ENCODE measurements around the gene LIPG.

LIPG gene

DNA sequence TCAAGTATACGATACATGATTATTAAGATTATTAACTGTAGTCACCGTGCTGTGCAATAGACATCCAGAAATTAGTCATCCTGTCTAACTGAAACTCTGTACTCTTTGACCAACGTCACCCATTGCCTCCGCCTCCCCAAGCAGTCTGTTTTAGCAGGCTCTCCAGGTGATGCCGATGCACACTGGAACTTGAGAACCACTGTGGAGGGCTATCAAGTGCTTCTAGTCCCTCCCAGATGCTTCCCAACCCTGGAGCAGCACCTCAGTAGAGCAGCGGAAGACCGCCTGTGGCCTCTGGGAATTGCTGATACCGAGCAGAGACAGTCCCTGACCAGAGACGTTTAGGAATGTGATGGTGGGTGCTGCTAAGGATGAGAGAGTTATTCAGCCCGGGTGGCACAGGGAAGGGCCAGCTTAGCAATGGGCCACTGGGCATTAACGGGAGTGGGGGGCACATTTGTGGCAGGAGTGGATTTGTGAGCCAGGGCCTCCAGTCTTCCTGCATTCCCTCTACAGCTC lies 50.7 kb downstream of the LIPG start:
- no peak for DNase-seq (ENCODE audit: low spot score)

DNA sequence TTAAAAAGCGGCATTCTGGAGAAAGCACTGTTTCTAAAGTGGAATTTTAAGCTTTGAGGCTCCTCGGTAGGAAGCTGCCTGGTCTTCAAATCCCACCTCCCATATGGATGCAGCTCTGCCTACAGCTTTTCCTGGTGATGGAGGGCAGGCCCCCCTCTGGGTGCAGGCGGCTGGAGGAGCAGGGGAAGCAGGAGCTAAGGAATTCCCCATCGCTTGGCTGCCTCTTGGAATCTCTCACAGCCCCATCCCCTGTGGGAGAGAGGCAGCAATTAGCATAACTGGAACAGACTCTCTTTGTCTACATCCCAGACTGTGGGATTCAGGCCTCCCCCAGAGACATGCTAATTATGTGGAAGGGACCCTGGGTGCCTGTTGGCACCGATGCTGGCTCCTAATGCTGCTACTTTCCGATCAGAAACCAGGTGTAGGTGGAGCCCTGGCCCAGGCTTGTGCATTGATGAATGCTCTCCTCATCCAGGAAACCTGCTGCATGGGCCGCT lies 51.3 kb downstream of the LIPG start:
- no peak for DNase-seq (ENCODE audit: low spot score)

DNA sequence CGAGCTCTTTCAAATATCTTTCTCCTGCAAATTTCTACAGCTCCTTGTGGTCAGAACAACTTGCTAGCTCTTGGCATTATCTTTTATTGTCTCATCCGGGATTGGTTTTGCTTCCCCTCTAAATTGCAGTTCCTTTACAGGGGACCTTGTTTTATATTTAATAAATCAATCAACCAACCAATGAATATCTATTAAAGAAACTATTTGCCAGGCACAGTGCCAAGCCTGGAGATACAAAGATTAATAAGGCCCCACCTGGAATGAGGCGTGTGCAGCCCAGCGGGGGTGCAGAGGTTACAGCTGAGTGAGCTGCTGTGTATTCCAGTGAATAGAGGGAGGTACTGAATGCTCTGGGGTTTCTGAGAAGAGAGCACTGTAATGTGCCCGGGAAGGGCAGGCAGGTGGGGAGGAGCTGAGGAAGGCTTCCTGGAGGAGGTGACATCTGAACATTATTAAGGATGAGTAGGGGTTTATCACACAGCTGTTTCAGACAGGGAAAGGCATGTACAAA lies 51.8 kb downstream of the LIPG start:
- no peak for DNase-seq (ENCODE audit: low spot score)

DNA sequence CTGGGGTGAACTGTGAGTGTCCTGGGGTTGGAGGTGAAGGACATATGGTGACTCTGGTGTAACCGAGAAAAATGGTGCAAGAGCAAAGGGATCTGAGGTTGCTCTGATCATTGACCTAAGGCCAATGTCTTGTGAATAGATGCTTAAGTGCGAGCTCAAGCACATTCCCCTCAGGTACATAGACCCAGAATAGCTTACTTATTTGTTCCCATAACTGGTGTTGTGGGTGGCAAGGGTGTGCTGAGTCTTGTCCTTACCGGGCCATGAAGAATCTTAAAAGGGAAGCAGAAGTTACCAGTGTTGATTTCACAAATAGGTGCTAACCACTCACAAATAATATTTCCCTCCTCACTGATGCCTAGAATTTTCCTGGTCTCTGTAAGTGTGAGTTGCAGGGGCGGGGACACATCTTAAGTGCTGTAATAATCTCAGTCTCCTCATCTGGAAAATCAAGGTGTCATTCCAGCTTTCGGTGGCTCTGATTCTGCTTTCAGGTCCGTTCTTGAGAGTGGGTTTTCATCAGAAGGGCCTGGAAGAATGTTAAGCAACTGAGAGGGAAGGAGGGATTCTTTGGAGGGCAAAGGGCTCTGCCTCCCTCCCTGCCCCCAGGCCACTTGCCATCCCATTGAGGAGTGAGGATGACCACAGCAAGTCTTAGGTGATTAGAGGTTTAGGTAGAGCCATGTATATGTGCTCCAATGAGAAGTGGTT lies 54.9 kb downstream of the LIPG start:
- DNase-seq (ENCODE audit: low spot score): no peak

DNA sequence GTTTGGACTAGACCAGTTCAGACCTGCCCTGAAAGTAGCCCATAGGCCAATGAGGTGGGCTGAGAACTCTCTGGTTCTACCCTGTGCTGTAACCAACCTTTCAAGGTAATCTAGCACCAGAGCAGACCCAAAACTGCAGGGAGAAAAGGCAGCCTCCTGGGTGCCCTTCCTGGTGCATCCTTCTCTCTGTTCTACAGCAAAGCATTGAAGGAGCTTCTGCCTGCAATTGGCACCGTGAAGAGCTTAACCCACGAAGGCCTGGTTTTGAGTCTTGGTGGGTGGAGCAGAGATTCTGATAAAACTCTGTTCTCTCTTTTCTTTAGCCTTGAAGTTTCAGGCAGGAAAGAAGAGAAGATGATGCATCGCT lies 55.5 kb downstream of the LIPG start:
- no peak for DNase-seq (ENCODE audit: low spot score)

DNA sequence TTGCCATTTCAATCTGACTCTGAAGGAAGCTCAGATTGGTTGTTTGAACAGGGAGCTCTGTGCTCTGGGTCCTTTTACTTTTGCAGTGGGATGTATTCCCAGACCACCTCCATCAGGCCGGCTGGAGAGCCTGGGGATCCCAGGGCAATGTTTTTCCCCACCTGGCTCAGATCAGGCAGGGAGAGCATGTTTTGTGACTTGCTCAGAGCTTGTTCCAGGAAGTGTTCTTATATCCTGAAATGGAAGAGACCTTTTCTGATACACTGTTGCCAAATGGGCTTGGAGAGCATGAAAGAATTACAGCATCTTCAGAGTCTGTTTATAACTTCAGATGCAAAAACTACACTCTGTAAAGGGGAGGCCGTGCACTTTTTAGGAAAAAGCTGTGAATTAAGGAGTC lies 56.0 kb downstream of the LIPG start:
- no peak for DNase-seq (ENCODE audit: low spot score)

DNA sequence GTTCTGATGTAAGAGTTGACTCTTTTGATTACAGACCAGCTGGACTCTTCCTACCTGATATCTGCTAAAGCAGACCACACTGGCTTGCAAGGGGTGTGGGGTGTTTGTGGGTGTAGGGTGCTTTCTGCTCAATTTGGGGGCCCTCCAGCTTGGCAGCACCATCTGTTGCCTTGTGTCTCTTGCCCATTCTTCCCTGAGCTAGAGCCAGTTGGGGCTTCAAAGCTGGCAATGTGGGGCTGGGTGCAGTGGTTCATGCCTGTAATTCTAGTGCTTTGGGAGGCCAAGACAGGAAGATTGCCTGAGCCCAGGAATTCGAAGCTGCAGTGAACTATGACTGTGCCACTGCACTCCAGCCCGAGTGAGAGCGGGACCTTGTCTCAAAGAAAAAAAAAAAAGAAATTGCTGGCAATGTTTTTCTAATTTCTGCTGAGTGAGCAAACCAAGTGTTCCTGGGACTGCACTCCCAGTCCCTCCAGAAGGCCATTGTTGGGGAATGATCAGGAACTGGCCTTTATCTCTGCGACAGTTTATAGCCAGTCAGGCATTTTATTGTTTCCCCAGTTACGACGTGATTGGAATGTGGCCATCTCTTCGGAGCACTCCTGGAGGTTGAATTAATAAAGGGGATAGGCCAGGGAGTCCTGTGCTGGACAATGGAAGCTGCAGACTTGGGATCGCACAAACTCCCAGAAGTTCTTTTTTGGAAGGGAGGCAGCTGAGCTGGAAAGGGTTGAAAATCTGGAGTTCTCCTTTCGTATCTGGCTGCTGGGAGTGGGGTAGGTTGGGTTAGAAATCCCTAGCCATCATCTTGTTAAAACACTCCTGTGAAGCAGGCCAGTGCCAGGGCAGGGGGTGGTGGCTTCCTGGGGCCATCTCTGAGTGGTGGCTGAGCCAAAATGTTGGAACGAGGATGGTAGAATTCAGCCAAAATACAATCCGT lies 57.2 kb downstream of the LIPG start:
- DNase-seq (ENCODE audit: low spot score): no peak

DNA sequence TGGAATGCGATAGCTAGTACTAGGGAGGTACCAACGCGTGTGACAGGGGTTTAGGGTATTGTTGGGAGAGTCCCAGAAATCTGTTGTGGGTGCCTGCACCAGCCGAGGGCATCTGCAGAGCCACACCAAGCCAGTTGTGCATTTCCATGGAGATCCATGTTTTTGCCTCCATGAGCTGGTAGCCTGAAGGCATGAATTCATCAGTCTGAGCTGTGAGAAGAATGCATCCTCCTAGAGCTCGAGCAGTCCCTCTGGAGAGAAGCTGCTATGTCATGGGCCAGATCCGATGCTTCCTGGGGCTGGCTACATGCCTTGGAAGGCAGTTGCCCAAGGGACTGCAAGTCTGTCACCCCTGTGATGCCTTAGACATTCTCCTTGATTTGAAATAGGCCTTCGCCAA lies 57.9 kb downstream of the LIPG start:
- no peak for DNase-seq (ENCODE audit: low spot score)

DNA sequence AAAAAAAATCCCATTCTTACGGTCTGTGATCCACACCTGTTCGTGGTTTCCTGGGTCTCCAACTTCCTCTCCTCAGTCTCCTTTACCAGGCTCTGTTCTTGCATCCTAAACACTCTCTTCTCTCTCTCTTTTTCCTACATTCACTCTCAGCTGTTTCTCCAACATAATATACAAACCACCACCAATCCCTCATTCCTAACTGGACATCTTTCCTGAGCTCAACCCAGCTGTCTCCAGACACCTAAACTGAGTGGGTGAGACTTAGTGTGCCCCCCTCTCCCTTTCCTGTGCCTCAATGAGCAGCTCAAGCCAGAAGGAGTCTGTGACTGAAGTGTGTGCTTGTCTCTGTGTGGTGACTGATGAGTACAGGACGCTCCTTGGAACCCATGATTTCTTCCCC lies 59.4 kb downstream of the LIPG start:
- no peak for DNase-seq (ENCODE audit: low spot score)

DNA sequence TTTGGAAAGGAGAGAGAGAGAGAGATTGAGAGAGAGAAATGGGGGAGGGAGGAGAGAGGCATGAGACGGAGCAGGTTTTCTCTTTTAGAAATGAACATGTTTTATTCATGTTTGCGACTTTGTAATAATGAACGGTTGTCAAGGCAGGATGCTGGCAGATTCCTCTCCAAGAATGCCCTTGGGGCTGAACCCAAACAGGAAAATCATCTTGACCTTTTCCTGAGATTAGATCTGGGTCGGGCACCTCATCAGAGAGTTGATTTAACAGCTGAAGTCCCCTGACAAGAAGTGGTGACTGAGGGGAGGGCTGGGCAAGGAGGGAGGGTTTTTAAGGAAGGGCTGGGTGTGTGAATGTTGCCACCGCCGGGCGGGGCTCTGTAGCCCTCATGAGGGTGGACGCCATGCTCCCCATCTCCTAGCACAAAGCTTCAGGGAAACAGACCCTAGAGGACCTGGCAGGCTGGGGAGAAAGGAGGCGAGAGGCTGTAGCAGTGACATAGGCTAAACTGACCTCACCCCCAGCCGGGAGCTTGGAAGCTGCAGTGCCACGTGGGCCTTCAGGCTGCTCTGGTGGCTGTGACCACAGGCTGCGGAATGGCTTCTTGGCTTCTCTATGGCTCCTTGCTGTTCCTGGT lies 60.0 kb downstream of the LIPG start:
- no peak for DNase-seq (ENCODE audit: low spot score)

DNA sequence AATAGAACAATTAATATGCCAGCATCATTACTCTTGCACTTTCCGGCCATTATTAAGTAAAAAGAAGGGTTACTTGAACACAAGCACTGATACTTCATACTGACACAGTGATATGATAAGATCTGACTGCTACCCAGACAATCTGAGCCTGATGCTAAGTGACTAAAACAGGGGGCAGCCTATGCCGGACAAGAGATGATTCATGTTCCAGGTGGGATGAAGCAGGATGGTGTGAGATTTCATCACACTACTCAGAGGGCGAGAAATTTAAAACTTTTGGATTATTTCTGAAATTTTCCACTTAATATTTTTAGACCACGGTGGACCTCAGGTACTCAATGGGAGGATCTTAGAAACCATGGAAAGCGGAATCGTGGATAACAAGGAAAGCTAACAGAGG lies 61.7 kb downstream of the LIPG start:
- no peak for DNase-seq (ENCODE audit: low spot score)

DNA sequence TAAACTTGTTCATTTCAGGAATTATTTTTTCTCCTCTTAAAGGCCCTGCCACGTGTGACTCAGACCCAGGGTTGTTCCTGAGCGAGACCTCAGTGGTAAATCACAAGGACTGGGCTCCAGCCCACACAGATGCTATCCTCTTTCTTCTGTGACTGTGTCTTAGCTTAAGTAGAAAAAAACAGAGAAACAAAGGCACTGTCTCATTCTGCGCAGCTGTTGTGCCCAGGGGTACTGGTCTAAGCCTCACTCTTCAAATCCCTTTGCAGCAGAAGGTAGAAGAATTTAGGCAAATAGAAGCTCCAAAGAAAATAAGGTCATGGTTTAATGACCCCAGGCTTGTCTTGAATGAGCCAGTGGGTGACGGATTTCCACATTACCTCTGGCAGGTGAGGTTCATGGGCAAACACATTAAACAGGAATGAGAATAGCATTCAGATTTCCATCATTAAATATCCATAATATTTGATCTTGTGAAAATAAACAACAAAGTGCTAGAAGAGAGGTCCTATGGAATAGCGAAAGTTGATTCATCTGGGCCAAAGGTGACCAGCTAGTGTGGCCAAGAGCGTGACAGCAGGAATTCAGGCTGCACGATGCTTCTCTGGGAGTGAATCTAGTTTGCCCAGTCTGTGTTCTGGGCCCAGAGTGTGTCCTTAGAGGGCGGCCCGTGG lies 63.3 kb downstream of the LIPG start:
- no peak for DNase-seq (ENCODE audit: low spot score)

DNA sequence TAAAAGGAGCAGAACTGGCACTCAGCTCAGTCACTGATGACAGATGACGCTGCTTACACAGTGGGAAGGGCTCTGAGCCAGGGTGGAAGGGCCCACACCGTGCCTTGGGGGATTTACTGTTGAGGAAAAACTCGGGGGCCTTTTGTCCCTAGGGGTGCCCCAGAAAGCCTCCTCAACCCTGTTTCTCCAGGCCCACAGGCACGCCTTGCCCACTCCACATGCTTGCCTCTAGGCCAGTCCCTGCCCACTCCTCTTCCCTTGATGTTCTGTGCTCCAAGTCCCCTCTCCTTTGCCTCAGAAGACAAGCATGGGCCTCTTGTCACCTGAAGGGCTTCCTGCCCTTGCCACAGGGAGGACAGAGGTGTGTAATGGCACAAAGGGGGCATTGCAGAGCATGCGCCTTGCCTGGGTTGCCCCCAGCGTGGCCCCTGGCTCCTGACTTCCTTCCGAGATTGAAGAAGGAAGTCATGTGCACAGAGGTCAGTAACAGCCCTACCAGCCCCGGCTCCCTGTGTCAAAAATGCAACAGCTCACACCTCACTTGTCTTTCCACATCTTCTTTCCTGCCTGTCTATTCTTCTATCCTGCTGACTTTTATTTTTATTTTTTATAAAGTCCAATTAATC lies 65.1 kb downstream of the LIPG start:
- DNase-seq (ENCODE audit: low spot score): no peak

DNA sequence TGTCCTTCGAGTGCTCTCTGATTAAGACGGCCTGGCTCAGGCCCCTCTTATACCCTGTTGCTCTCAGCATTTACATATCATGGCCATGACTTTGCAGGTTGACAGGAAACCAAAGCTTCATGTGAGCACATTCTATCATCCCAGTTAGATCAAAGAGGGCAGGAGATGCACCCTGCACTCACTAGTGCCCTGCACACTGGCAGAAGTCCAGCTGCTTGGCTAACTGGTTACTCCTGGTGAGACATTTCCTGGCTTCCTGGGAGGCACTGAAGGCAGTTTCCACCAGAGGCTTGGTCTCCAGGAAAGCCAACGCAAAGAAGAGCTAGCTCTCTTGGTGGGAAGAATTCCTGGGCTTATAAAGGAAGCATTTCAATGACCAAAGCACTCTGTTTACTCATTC lies 66.3 kb downstream of the LIPG start:
- no peak for DNase-seq (ENCODE audit: low spot score)

DNA sequence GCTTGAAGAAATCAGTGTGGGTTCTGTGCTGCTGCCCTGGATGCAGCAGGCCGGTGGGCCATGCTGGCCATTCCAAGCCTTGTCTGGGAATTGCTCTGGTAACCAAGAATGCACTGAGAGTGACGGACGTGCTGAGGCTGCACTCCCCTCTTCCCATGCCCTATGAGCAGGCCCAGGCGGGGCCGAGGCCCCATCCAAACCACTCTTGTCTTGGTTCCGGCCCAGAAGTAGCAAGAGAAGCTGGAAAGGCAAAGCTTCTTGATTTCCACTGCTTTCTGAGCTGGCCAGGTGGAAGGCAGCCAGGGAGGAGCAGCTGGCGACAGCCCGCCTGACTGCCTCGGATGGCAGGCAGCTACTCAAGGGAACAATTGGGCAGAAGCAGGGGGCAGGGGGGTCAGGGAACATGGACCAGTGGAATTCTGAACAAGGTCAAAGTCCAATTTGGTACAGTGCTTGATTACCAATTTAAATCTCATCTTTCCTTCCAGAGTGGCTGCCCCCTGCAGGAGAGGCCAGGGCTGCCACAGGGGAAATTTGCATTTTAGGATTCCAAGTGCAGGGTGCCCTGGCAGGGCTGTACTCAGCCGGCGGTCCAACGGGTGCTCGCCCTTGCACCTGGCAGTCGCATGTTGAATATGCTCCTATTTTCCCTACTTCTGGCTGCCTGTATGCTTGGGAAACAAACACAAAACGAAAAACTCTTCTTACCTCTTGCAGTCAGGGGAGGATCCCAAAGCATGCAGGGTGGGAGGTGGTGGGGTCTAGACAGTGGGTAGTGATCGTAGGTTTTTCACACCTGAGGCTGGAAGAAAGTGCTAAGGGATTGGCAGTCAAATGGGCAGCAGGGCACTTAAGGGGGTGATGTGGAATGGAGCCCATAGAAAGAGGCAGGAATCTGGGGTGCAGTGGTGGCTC lies 67.3 kb downstream of the LIPG start:
- no peak for DNase-seq (ENCODE audit: low spot score)

DNA sequence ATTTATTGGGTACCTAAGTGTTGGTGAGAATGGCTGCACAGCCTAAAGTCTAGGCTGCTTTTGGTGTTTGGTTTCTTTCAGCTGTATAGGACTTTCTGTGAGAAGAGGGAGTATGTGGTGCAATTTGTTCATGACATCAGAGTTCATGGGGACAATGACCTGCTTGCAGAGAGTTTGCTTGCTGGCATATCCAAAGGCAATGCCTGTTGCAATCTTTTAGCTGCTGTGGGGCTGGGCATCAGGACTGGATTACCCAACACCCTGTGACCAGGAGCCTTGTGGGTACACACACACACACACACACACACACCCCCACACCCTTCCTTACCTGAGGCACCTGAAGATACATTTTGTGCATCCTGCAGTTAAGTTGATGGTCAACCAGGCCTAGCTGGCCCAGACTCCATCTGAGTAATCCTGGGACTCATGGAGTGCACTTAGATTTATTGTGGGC lies 68.4 kb downstream of the LIPG start:
- DNase-seq (ENCODE audit: low spot score): no peak

DNA sequence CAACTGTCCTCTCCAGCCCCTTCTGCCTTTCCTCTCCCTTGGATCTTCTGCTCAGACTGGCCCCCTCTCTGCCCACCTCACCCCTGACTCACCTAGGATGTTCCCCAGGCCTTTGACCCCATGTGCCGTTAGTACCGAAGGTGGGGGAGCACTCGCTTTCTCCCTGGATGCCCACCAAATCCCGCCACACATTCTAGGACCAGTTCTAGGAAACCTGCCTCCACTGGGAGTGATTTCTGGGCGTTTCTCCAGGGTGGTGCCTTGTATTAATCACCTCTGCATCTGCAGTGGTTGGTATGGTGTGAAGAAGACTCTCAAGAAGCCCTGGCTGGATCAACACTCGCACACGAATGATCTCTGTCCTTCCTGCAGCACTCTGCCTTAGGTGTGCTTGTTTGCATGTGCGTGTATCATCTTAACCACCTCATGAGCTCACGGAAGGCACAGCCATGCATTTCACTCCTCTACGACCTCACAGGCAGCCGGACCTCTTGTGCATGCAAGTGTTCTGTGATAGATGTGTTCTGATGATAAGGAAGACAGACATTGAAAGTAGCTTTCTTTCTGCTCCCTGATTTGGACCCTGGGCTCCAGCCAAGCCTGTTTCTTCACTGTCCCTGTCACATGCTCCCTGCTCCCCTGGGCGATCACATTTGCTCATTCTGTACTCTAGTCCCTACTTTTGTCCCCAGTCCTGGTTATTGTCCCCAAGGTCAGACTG lies 69.4 kb downstream of the LIPG start:
- DNase-seq (ENCODE audit: low spot score): no peak

DNA sequence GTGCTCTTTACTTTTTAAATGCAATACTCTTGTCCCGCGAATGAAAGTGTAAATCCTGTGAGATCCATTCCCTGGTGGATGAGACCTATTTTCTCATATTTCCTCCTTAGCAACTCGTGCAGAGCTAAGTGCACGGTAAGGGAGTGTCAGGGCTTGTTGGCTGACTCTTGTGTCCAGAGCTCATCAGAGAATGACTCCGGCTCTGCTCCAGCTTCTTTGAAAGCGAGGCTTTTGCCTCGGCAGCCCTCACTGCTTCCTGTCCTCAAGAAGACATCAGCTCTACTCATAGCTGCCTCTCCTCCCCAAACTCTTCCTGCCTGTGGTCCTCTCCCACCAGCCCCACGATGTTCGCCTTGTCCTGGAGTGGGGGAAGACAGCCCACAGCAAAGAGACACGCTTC lies 70.7 kb downstream of the LIPG start:
- no peak for DNase-seq (ENCODE audit: low spot score)

DNA sequence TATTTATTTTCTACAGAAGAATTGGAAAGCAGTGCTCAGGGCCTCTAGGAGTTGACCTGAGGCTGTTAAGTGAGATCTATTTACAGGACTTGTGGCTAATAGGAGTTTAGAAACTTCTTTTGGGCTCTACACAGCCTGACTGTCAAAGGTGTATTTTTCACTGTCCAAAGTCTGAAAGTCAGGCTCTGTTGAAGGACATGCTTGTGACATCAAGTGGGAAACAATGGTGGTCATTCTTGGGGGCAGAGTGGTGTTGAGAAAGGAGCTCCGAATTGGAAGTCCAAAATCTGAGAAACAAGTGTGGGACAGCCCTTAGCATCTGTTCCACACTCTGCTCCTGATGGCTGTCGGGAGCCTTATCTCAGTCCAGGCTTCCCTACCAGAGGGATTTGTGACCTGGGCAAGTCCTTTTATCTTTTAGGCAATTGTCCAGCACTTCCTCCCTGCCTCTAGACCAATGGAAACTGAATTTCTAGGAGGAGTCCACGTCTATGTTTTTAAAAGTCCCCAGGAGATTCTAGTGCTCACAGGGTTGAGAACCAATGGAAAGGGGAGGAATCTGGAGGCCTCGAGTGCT lies 76.4 kb downstream of the LIPG start:
- no peak for DNase-seq (ENCODE audit: low spot score)
